Stimulated activated CD4-positive, alpha-beta T cell treated with anti-CD3 and anti-CD28 coated beads, Interleukin-2, amount 100 ng/mL, for 48 hours (primary cell): ENCODE results near the gene CRIM1.
"Not testable (repeated sequence)": the region's sequence is repeated elsewhere in the genome, so short reads cannot be mapped to it uniquely, and the experiment has no call there.

Experiments
- DNase-seq, 2 donors: peaks; one replicate each; pipeline ENCODE4 v3.0.0-alpha.2; 2020

CRIM1 gene, protein sequence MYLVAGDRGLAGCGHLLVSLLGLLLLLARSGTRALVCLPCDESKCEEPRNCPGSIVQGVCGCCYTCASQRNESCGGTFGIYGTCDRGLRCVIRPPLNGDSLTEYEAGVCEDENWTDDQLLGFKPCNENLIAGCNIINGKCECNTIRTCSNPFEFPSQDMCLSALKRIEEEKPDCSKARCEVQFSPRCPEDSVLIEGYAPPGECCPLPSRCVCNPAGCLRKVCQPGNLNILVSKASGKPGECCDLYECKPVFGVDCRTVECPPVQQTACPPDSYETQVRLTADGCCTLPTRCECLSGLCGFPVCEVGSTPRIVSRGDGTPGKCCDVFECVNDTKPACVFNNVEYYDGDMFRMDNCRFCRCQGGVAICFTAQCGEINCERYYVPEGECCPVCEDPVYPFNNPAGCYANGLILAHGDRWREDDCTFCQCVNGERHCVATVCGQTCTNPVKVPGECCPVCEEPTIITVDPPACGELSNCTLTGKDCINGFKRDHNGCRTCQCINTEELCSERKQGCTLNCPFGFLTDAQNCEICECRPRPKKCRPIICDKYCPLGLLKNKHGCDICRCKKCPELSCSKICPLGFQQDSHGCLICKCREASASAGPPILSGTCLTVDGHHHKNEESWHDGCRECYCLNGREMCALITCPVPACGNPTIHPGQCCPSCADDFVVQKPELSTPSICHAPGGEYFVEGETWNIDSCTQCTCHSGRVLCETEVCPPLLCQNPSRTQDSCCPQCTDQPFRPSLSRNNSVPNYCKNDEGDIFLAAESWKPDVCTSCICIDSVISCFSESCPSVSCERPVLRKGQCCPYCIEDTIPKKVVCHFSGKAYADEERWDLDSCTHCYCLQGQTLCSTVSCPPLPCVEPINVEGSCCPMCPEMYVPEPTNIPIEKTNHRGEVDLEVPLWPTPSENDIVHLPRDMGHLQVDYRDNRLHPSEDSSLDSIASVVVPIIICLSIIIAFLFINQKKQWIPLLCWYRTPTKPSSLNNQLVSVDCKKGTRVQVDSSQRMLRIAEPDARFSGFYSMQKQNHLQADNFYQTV

GRCh38 chr2:36355151-36355889, at the start of gene CRIM1:
TSS of gene CRIM1 (plus strand) at chr2:36355778. CDS start at chr2:36356293, 515 bp downstream.
- peak; percentile 28 to 55 for DNase-seq

GRCh38 chr2:36307441-36307840, 48.1 kb upstream of the CRIM1 start:
- DNase-seq: no peak

DNA sequence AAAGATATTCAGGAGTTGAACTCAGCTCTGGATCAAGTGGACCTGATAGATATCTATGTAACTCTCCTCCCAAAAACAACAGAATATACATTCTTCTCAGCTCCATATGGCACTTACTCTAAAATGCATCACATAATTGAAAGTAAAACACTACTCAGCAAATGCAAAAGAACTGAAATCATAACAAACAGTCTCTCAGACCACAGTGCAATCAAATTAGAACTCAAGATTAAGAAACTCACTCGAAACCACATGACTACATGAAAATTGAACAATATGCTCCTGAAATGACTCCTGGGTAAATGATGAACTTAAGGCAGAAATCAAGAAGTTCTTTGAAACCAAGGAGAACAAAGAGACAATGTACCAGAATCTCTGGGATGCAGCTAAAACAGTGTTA, 45.1 kb upstream of the CRIM1 start:
- not testable (repeated sequence) for DNase-seq

DNA sequence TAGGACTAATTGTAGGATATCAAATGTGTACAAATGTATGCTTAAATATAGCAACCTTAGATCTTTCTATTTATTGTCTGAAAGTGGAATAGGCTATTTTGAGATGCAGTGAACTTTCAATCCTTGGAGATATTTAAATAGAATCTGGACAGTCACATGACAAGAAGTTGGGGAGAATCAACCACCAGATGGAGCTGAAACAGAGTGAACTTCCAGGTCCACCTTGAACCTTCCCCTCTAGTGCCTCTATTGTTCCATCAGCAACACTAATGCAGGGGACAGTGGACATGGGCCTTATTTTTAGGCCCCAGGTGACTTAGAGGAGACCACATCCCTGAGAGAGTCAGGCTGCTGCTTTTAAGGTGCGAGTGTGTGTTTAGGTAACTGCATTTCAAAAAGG, 37.0 kb upstream of the CRIM1 start:
- DNase-seq: no peak

DNA sequence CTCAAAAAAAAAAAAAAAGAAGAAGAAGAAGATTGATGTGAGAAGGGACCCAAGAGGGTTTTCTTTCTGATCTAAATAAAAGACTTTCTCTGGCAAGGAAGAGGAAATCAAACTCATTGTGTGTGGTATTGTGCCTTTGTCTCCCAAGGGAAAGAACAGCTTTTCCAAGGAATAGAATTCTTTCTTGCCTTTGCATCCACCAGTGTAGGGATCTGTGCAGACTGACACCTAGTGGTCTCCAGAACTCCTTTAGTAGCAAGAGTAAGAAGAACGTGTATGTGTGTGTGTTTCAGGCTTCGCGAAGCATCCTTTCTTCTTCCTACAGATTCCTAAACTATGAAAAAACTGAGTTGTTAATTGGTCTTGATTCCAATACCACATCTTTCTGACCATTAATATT, 33.5 kb upstream of the CRIM1 start:
- DNase-seq: no peak

DNA sequence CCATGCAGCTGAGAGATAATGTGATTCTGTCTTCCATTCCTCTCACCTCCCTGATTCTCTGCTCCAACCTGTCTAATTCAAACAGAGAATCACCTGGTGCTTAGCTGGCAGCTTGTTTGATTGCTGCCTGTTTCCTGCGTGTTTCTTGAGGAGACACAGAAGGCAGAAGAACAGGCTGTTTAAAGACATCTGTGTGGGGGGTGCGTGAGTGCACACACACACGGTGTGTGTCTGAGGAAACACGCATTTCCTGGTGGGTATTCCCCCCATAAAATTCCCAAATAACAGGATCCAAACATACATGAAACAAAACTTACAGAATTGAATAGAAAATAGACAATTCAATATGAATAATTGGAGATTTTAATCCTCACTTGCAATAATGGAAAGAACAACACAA, 29.3 kb upstream of the CRIM1 start:
- DNase-seq: no peak

DNA sequence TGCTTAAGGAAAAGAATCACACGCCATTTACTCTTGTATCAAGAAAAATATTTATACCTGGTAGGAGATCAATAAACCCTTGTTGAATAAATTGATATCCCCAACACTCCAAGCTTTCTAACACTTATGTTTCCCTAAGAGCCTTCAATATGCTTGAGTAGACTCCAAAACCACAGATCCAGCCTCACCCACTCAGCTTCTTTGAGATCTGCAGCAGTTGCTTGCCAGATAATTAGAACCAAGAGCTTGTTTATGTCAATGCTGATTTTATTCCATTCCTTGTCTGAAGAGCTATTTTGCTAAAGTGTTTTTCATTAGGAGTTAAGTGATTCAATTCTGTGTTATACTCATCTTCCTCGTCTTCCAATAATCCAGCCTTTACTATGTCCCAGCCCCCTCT, 26.3 kb upstream of the CRIM1 start:
- DNase-seq: no peak

DNA sequence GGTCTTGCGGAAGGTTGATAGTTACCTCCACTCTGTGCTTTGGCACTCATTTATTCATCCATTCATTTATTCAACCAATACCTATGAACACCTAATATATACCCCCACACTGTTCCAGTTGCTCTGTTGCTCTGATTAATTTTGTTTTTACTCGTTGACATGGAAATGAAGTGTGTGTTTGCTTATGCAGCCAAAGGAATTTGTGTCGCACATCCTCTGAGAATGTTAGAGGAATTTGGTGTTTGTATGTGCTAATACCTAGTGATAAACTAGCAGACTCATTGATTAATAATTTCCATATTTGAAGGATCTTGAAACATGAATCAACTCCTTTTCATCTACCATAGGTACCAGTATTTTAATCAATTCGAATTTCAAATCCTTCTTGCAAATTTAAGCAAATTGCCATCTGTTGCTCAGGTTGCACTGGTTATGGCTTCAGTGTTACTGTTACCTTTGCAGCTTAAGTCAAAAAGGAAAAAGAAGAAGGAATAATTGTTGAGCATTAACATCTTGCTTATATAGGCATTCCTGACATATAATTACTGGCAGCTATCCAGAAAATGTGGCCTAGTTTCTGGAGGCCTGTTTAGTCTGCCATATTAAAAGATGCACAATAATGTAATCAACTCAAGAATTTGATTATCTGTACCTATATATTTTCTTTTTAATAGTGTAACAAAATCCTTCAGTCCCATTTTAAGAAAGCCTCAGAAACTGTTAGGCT, 25.7 kb upstream of the CRIM1 start:
- DNase-seq: no peak

DNA sequence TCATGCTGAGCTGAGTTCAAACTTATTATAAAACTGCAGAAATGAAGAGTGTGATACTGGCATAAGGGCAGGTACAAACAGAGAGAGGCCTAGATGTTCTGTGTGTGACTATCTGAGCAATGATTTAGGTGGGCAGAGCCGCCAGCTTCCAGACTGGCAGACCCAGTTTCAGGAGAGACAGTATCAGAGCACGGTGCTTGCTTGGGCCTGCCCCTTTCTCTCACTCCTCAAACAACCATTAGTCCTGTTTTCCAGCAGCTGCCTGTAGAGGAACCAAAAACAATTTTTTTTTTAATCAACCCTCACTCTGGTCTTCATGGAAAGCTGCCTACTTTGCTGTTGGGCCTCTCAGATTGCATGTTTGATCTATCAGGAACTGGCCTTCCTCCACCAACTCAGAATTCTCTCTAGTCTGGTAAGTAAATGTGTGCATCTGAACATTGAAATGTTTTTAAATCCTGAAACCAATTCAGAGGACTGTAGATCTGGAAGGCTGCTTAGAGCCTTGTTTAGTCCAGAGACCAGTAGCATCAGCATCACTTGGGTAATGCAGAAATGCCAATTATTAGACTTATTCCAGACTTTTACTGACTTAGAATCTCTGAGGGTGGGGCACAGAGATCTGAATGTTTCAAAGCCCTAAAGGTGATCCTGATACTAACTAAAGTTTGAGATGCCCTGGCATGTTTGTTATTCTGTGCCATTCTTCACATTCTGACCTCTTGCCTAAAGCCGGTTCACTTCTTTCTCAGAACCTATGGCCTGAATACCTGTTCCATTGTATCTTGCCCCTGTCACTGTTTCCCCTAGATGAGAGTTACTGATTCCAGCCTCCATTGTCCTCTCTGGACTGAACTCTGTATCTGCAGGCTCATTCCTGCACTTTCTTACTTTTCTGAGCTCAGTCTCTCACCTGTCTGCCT, 24.8 kb upstream of the CRIM1 start:
- DNase-seq: no peak

DNA sequence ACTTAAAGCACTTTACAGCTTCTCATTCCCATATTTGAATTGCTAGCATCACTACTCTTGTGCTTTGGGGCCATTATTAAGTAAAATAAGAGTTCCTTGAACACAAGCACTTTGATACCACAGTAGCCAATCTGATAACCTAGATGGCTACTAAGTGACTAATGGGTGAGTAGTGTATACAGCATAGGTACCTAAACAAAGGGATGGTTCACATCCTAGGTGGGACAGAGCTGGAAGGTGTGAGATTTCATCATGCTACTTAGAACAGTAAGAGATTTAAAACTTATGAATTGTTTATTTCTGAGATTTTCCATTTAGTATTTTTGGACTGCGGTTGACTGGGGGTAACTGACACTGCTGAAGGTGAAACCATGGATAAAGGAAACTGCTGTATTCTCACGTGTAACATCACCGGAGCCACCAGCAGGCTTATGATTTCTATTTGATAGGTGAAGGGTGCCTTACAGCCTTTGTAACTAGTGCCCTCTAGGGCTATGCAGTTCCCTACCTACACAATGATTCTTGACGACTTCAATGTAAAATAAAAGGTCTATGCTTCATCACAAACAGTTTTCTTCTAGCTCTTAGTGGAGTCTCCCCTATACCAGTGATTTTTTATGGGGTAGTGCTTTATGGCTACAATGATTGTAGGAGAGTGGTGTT, 22.1 kb upstream of the CRIM1 start:
- no peak for DNase-seq

DNA sequence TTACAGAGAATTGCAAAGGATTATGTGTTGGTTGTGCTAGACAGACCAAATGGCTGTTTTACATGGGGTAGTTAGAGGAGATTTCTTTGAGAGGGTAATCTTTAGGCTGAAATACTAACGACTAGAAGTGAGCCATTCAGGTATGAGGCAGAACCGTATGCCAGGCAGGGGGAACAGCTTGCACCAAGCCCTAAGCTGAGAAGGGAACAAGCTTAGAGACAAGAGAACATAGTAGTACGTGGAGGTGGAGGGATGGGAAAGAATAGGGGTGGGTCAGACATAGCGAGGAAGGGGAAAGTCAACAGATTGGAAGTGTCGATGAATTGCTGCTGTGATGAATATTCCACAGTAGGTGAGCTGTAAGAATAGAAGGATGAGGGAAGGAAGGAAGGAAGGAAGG, 20.0 kb upstream of the CRIM1 start:
- DNase-seq: no peak

- DNase-seq: no peak
Measured at GRCh38 chr2:36336321-36336720, 19.3 kb upstream of the CRIM1 start.

DNA sequence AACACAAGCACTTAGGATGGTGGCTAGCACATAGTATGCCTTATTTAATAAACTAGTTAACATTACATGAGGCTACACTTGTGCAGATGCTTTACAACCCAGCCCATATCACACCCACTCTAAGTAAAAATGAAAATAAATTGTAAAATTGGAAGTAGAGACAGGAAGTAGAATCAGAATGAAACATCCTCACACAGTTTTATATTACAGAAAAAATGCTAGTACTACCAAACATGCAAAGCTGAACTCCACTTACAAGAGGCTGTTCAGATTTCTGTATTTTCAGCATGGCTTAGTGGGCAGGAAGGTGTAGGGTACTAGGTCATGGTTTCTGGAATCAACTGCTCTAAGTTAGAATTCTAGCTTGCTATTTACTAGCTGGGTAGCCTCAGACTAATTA, 18.2 kb upstream of the CRIM1 start:
- DNase-seq: no peak

GRCh38 chr2:36338124-36338826, 17.3 kb upstream of the CRIM1 start:
- DNase-seq: no peak

GRCh38 chr2:36338827-36339145, 16.8 kb upstream of the CRIM1 start:
- DNase-seq: no peak

DNA sequence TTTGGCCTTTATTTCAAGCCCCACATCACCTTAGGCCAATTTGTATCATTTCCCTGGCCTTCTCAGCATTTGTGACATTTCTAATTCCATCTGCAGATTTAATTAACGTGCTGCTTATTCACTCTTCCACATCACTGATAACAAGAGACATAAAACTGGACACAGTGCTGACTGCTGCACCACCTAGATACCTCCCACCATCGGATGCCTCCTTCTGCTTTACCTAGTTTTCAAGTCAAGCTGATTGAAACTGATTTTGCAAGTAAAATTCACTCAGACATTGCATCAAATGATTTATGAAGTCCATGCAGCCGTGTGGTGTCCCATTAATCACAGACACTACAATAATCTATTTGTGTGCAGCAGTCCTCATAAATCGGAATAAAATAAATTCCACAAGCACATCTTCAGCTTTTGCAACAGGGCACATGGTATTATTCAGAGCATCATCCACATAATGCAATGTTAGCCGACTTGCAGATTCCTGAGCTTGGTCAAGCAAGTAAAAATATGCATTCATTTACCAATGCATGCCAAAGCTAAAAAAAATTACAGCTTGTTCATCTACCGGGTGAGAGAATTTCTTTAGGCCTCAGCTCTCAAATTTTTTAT, 15.9 kb upstream of the CRIM1 start:
- DNase-seq: no peak

DNA sequence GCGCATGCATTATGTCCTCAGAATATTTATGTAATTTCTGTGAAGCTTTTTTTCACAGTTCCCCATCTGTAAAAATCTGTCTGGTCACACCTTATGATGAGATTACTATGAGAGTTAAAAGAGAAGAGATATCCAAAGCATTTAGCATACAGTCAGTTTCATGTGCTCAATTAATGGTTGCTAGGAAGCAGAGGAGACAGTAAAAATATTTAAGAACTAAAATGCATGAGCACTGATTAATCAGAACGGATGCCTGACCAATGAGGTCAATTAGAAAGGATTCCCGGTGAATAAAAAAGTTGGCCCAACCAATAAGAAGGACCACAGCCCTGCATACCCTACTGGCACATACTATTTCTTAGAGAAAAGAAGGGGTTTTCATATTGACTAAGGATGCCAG, 12.0 kb upstream of the CRIM1 start:
- no peak for DNase-seq

DNA sequence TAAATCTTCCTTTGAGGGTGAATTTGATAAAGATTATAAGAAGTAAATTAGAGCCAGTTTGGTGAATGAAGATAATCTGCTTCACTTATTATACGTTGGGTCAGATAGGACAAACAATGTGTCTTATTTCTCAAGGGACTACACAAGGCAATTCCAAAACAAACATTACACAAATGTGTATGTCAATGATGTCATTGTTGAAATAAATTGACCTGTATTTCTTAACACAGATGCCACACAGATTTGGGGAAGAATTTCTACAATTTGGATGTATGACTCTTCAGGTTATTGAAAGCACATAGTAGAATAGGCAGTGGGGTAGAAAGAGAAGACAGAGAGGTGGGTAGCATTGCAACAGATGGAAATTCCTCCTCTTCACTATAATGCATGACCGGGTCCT, 6.9 kb upstream of the CRIM1 start:
- DNase-seq: no peak

DNA sequence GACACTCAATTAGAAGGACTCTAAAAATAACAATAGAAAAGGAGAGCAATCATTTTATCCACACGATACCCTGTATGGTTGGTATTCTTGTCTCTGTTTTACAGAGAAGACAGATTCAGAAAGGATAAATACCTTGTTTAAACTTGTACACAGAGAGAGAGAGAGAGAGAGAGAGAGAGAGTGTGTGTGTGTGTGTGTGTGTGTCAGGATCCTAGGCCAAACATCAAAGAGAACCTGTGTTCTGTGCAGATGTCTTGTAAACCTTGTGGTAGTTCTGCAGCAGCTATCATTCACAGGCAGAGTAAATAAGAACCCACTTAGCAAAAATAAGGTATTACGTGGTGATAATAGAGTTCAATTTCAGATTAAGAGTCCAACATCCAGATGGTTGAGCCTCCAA, 4.3 kb upstream of the CRIM1 start:
- DNase-seq: no peak
